Thoracic aorta (tissue), 2 donors: ENCODE data around the gene ARHGEF18. TPM values are rescaled to one million over a fixed set of nuclear protein-coding genes. Genes with fewer than 3 reads are reported as not detected.

ENCODE experiments used
- ATAC-seq: fragments of 150-250 bp; one replicate; pipeline ENCODE4 v1.8.0; 2017; ENCODE audit warnings: low read depth; ENCODE audit not compliant: insufficient number of reproducible peaks, low FRiP score
- DNase-seq: peaks from one replicate; pipeline ENCODE4 v3.0.0-alpha.2; 2020; ENCODE audit warnings: low spot score
- H3K27ac ChIP-seq, 2 donors: fragments of 200-600 bp; sonication (generic); 1 replicate in 1 of 2; 2 replicates in 1 of 2; pipeline ENCODE4 v1.5.1; 2016; ENCODE audit warnings: mild to moderate bottlenecking in 2 of 2, moderate library complexity in 2 of 2
- H3K27me3 ChIP-seq: fragments of 200-600 bp; sonication (generic); replicated peaks from 2 replicates; pipeline ENCODE4 v1.6.0; 2016; ENCODE audit warnings: mild to moderate bottlenecking; ENCODE audit not compliant: insufficient read depth
- H3K36me3 ChIP-seq: fragments of 200-600 bp; sonication (generic); one replicate; pipeline ENCODE4 v1.5.1; 2016
- H3K4me1 ChIP-seq, 2 donors: fragments of 200-600 bp; sonication (generic); 1 replicate in 1 of 2; 2 replicates in 1 of 2; pipeline versions ENCODE4 v1.5.1 to v1.6.0; 2016; ENCODE audit warnings: low read depth in 2 of 2, mild to moderate bottlenecking in 1 of 2; ENCODE audit not compliant: control insufficient read depth in 1 of 2
- H3K4me3 ChIP-seq: fragments of 200-600 bp; sonication (generic); 2 replicates; pipeline ENCODE4 v1.5.1; 2016; ENCODE audit warnings: mild to moderate bottlenecking
- H3K9me3 ChIP-seq: fragments of 200-600 bp; sonication (generic); 2 replicates; pipeline ENCODE4 v1.5.1; 2016
- total RNA-seq, 2 donors: library from RNA; depleted of rRNA; stranded (reverse); fragments of >200 nt; gene quantifications; one replicate each; pipeline versions ENCODE4 v1.1.0 to v1.2.3, GENCODE V29; 2016
- TF ChIP-seq, protein P1 (sequence below): fragments of 200-600 bp; sonication (generic); IDR thresholded peaks from one replicate; pipeline ENCODE4 v1.5.1; 2019; ENCODE audit warnings: antibody characterized with exemption

ARHGEF18 gene
- total RNA-seq, 2 donors from 2014 or later, result 21.8 to 22.7 TPM

- TF ChIP-seq, protein P1, sequence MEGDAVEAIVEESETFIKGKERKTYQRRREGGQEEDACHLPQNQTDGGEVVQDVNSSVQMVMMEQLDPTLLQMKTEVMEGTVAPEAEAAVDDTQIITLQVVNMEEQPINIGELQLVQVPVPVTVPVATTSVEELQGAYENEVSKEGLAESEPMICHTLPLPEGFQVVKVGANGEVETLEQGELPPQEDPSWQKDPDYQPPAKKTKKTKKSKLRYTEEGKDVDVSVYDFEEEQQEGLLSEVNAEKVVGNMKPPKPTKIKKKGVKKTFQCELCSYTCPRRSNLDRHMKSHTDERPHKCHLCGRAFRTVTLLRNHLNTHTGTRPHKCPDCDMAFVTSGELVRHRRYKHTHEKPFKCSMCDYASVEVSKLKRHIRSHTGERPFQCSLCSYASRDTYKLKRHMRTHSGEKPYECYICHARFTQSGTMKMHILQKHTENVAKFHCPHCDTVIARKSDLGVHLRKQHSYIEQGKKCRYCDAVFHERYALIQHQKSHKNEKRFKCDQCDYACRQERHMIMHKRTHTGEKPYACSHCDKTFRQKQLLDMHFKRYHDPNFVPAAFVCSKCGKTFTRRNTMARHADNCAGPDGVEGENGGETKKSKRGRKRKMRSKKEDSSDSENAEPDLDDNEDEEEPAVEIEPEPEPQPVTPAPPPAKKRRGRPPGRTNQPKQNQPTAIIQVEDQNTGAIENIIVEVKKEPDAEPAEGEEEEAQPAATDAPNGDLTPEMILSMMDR, result no peak
- ATAC-seq, result no peak
Observed at GRCh38 chr19:7391218-7391670, 42.5 kb downstream of the ARHGEF18 start.

GRCh38 chr19:7393459-7393858 is 44.7 kb downstream of the ARHGEF18 start:
- TF ChIP-seq, protein P1, result no peak
- Histone ChIP-seq H3K4me3 (no peak overlapping the region), H3K9me3 (no peaks in the 10 kb centered on the region), H3K27ac (no peak overlapping the region), H3K36me3 (no peaks in the 10 kb centered on the region), H3K27me3 (no peaks in the 10 kb centered on the region), H3K4me1 (peaks cover 19 to 27% of the 10 kb centered on the region in 2 donors)
- ATAC-seq (no peak), DNase-seq (no peak)

More at GRCh38 chr19:7391218-7391670, 42.5 kb downstream of the ARHGEF18 start:
- no peak for DNase-seq
- H3K27ac ChIP-seq, result no peak overlapping the region
- no peaks in the 10 kb centered on the region for H3K36me3 ChIP-seq
- H3K9me3 ChIP-seq, result no peaks in the 10 kb centered on the region
- H3K27me3 ChIP-seq, result no peaks in the 10 kb centered on the region
- peaks cover 11 to 19% of the 10 kb centered on the region in 2 donors for H3K4me1 ChIP-seq
- no peak overlapping the region for H3K4me3 ChIP-seq

GRCh38 chr19:7393939-7394730 is 45.4 kb downstream of the ARHGEF18 start:
- ATAC-seq, result no peak
- H3K36me3 ChIP-seq, result no peaks in the 10 kb centered on the region
- H3K27me3 ChIP-seq, result no peaks in the 10 kb centered on the region
- TF ChIP-seq, protein P1, result no peak
- DNase-seq, result no peak
- peak overlapping the region; percentile 98 for H3K4me3 ChIP-seq
- H3K4me1 ChIP-seq, result peaks cover 19 to 33% of the 10 kb centered on the region in 2 donors
- no peaks in the 10 kb centered on the region for H3K9me3 ChIP-seq
- H3K27ac ChIP-seq, result peak overlapping the region; percentile 53 to 70

DNA sequence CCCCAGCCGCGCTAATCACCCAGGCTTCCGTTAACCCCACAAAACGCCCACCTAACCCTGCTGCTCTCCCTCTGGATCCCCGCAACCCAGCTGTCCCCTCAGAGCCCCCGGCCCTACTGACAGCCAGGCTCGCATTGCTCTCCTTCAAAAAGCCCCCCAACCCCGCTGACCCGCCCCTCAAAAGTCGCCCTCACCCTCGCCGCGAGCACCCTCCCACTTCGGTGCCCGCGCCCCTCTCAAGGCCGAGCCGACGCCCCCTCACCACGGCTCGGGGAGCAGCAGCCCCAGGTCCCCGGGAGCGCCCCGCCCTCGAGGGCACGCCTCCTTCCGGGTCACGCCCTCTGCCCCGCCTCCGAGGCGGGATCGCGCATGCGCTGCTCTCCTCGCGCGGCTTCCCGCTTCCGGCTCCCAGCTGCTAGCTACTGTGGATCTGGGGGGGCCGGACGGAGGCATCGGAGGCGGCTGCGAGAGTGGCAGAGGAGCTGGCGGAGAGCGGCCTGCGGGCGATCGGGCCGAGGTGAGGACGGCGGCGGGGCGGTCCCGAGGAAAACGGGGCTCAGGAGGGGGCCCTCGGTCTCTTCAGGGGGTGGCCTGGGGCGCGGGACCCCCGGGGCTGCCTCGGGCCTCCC is 46.1 kb downstream of the ARHGEF18 start:
- peak overlapping the region; percentile 53 to 70 for H3K27ac ChIP-seq

More for the DNA sequence above, 46.1 kb downstream of the ARHGEF18 start:
- TF ChIP-seq, protein P1, result no peak
- Histone ChIP-seq H3K9me3 (no peaks in the 10 kb centered on the region), H3K4me1 (peaks cover 19 to 37% of the 10 kb centered on the region in 2 donors), H3K4me3 (peak overlapping the region; percentile 98), H3K27me3 (no peaks in the 10 kb centered on the region), H3K36me3 (no peaks in the 10 kb centered on the region)
- ATAC-seq (peak; percentile 91), DNase-seq (peak; percentile 45)
